Measurements from ENCODE around the gene LIN9.
"Not testable (repeated sequence)": the region's sequence is repeated elsewhere in the genome, so short reads cannot be mapped to it uniquely, and the experiment has no call there.

LIN9 gene

GRCh38 chr1:226276987-226277386, 32.0 kb downstream of the LIN9 start:
- no peak for DNase-seq (ENCODE audit: low read depth in 2 of 2)
- no peak for TF ChIP-seq CTCF (IDR thresholded peaks at IDR 0.05; ENCODE audit: low read depth, low read length)
- H3K4me3 ChIP-seq (replicated peaks in 1 of 2; ENCODE audit: low read depth in 2 of 2, low read length in 2 of 2): no peak overlapping the region

DNA sequence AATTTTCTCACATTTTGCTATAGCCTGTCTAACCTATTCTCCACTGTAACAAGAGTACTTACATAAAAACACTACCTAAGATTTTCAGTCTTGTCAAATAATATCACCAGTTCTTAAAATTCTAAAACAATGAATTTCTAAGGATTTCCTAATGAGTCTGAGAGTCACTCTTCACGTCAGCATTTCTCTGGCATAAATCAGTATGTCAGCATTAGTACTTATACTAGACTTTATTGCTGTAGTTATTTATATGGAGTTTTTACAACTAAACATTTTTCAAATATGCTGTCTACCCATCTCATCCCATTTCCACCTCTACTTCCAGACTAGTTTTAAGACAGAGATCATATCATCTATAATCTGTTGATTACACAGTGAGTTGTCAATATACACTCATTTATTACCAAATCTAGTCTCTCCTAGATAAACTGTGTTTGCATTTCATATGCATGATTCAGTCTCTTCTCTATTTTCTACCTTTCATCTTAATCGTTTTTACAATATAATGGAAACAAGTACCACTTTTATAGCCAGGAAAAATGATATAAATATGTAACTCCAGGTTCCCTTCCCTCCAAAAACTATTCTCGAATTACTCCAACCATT, 32.8 kb downstream of the LIN9 start:
- DNase-seq (ENCODE audit: low read depth in 2 of 2): no peak
- no peak for TF ChIP-seq CTCF (IDR thresholded peaks at IDR 0.05; ENCODE audit: low read depth, low read length)
- no peak overlapping the region for H3K4me3 ChIP-seq (replicated peaks in 1 of 2; ENCODE audit: low read depth in 2 of 2, low read length in 2 of 2)

GRCh38 chr1:226274138-226274537, 34.8 kb downstream of the LIN9 start:
- H3K4me3 ChIP-seq (replicated peaks in 1 of 2; ENCODE audit: low read depth in 2 of 2, low read length in 2 of 2): no peak overlapping the region
- peak in 1 of 2 donors; percentile 47 for DNase-seq (ENCODE audit: low read depth in 2 of 2)
- no peak for TF ChIP-seq CTCF (IDR thresholded peaks at IDR 0.05; ENCODE audit: low read depth, low read length)

DNA sequence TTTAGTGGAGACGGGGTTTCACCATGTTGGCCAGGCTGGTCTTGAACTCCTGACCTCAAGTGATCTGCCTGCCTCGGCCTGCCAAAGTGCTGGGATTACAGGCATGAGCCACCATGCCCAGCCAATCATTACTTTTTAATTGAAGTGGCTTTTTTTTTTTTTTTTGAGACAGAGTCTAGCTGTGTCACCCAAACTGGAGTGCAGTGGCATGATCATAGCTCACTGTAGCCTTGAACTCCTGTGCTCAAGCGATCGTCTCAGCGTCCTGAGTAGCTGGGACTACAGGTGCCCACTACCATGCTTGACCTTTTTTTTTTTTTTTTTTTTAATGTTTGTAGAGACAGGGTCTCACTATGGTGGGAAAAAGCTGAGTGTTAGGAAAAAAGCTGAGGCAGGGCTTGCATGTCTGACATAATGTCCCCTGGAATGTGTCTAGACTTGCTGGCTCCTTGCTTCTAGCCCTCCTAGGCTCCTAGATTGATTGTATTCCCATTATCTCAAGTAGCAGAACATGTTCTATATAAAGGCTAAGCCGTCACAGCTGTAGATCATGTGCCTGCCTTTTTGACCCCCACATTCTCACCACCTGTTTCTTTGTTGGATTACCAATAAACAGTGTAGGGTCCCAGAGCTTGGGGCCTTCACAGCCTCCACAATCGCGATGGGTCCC, 36.6 kb downstream of the LIN9 start:
- not testable (repeated sequence) for H3K4me3 ChIP-seq (replicated peaks in 1 of 2; ENCODE audit: low read depth in 2 of 2, low read length in 2 of 2); DNase-seq (ENCODE audit: low read depth in 2 of 2)

- peak in 1 of 2 donors; percentile 68 for DNase-seq (ENCODE audit: low read depth in 2 of 2)
- TF ChIP-seq CTCF (IDR thresholded peaks at IDR 0.05; ENCODE audit: low read depth, low read length): no peak
- no peak overlapping the region for H3K4me3 ChIP-seq (replicated peaks in 1 of 2; ENCODE audit: low read depth in 2 of 2, low read length in 2 of 2)
These were observed 40.4 kb downstream of the LIN9 start for GRCh38 chr1:226268421-226269124.

- no peak overlapping the region for H3K4me3 ChIP-seq (replicated peaks in 1 of 2; ENCODE audit: low read depth in 2 of 2, low read length in 2 of 2)
- no peak for TF ChIP-seq CTCF (IDR thresholded peaks at IDR 0.05; ENCODE audit: low read depth, low read length)
- no peak for DNase-seq (ENCODE audit: low read depth in 2 of 2)
These were observed 47.1 kb downstream of the LIN9 start for GRCh38 chr1:226261818-226262217.

DNA sequence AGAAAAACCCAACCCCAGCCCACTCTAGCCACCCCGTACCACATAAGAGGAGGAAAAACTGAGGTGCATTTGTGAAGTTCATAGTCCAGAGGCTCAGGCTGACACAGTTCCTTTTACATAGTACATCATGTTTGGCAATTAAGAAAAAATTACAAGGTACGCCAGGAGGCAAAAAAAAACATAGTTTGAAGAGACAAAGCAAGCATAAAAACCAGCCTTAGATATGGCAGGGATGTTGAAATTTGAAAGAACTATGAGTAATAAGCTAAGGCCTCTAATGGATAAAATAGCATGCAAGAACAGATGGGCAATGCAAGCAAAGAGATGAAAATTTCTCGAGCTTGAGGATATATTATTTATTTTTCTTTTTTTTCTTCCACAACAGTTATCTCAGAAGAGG, 53.6 kb downstream of the LIN9 start:
- no peak for TF ChIP-seq CTCF (IDR thresholded peaks at IDR 0.05; ENCODE audit: low read depth, low read length)
- peak; percentile 45 to 54 for DNase-seq (ENCODE audit: low read depth in 2 of 2)
- H3K4me3 ChIP-seq (replicated peaks in 1 of 2; ENCODE audit: low read depth in 2 of 2, low read length in 2 of 2): no peak overlapping the region

Data from cardiac fibroblast (primary cell).